Karpas-422 (cell line): ENCODE data around the gene SMARCD1. TPM values are rescaled to one million over a fixed set of nuclear protein-coding genes. Genes with fewer than 3 reads are reported as not detected.

Source experiments
- DNase-seq: peaks from one replicate; pipeline ENCODE4 v3.0.0-alpha.2; 2015
- H2AFZ ChIP-seq: fragments of 200-600 bp; sonication (generic); 2 replicates; pipeline ENCODE4 v1.6.1; 2014; ENCODE audit warnings: antibody characterized with exemption, low read length, mixed read lengths
- H3K27ac ChIP-seq: fragments of 200-600 bp; sonication (generic); 2 replicates; pipeline ENCODE4 v1.5.1; 2014; ENCODE audit warnings: mild to moderate bottlenecking, low read length, moderate library complexity
- H3K27me3 ChIP-seq: fragments of 200-600 bp; sonication (generic); 2 replicates; pipeline ENCODE4 v1.6.1; 2014; ENCODE audit warnings: low read length, mixed read lengths
- H3K36me3 ChIP-seq: fragments of 200-600 bp; sonication (generic); 2 replicates; pipeline ENCODE4 v1.6.1; 2014; ENCODE audit warnings: low read length, mixed read lengths; ENCODE audit not compliant: insufficient read depth
- H3K4me1 ChIP-seq: fragments of 200-600 bp; sonication (generic); 2 replicates; pipeline ENCODE4 v1.6.1; 2014; ENCODE audit warnings: mild to moderate bottlenecking, low read length, mixed read lengths
- H3K4me2 ChIP-seq: fragments of 200-600 bp; sonication (generic); 2 replicates; pipeline ENCODE4 v1.6.1; 2014; ENCODE audit warnings: low read length, low read depth, mild to moderate bottlenecking; ENCODE audit not compliant: poor library complexity, severe bottlenecking
- H3K4me3 ChIP-seq: fragments of 200-600 bp; sonication (generic); 2 replicates; pipeline ENCODE4 v1.5.1; 2014; ENCODE audit warnings: mild to moderate bottlenecking, antibody characterized with exemption, low read length, mixed read lengths
- H3K79me2 ChIP-seq: fragments of 200-600 bp; sonication (generic); 2 replicates; pipeline ENCODE4 v1.6.1; 2014; ENCODE audit warnings: mild to moderate bottlenecking, low read length, mixed read lengths
- H3K9ac ChIP-seq: fragments of 200-600 bp; sonication (generic); 2 replicates; pipeline ENCODE4 v1.6.0; 2014; ENCODE audit warnings: low read length
- H3K9me2 ChIP-seq: fragments of 200-600 bp; sonication (generic), shearing (Covaris generic); replicated peaks from 2 replicates; pipeline ENCODE4 v1.6.0; 2014; ENCODE audit warnings: mild to moderate bottlenecking, low read length, moderate library complexity; ENCODE audit not compliant: insufficient read depth
- H3K9me3 ChIP-seq: fragments of 300-700, 200-600 bp; sonication (generic); 2 replicates; pipeline ENCODE4 v1.6.1; 2014; ENCODE audit warnings: low read length, mixed read lengths
- H4K20me1 ChIP-seq: fragments of 200-600 bp; sonication (generic); 2 replicates; pipeline ENCODE4 v1.6.1; 2014; ENCODE audit warnings: mild to moderate bottlenecking, antibody characterized with exemption, low read length, low read depth; ENCODE audit not compliant: insufficient read depth
- total RNA-seq: library from RNA; depleted of rRNA; stranded (reverse); fragments of >200 nt; shearing (Covaris generic); gene quantifications from 2 replicates; pipeline ENCODE4 v1.2.3, GENCODE V29; 2014; ENCODE audit warnings: low replicate concordance

Gene SMARCD1
- total RNA-seq, 1 experiment from 2014 or later, result 124 TPM

GRCh38 chr12:50106907-50107306 is 21.8 kb downstream of the SMARCD1 start:
- Histone ChIP-seq H3K4me1 (peaks cover 51% of the 10 kb centered on the region), H2AFZ (no peak overlapping the region), H3K27me3 (no peaks in the 10 kb centered on the region), H3K27ac (no peak overlapping the region), H3K9ac (no peak overlapping the region), H3K79me2 (no peaks in the 10 kb centered on the region), H3K4me3 (no peak overlapping the region), H3K9me2 (no peaks in the 10 kb centered on the region), H4K20me1 (no peaks in the 10 kb centered on the region), H3K4me2 (no peak overlapping the region), H3K9me3 (no peaks in the 10 kb centered on the region), H3K36me3 (peaks cover 2% of the 10 kb centered on the region; the same call in 1 of the 2 replicates)
- DNase-seq, result no peak

- Histone ChIP-seq H3K4me1 (peaks cover 44% of the 10 kb centered on the region), H3K36me3 (no peaks in the 10 kb centered on the region), H2AFZ (no peak overlapping the region), H3K4me3 (no peak overlapping the region), H4K20me1 (0 out of 2 replicates have a peak, but pooled peaks cover 2% of the 10 kb centered on the region), H3K27me3 (no peaks in the 10 kb centered on the region), H3K27ac (no peak overlapping the region), H3K79me2 (peaks cover 5% of the 10 kb centered on the region), H3K9me3 (no peaks in the 10 kb centered on the region), H3K9me2 (no peaks in the 10 kb centered on the region), H3K4me2 (no peak overlapping the region), H3K9ac (no peak overlapping the region)
- no peak for DNase-seq
Observed at GRCh38 chr12:50107416-50108268, 22.5 kb downstream of the SMARCD1 start.

GRCh38 chr12:50109319-50109718 is 24.2 kb downstream of the SMARCD1 start:
- no peaks in the 10 kb centered on the region for H3K9me2 ChIP-seq
- H3K4me1 ChIP-seq, result peaks cover 33% of the 10 kb centered on the region
- H3K9ac ChIP-seq, result peak overlapping the region; percentile 76
- peak overlapping the region; percentile 96 for H3K27ac ChIP-seq
- H3K79me2 ChIP-seq, result peaks cover 20% of the 10 kb centered on the region
- H4K20me1 ChIP-seq, result 0 out of 2 replicates have a peak, but pooled peaks cover 2% of the 10 kb centered on the region
- no peaks in the 10 kb centered on the region for H3K9me3 ChIP-seq
- no peak overlapping the region for H2AFZ ChIP-seq
- no peak for DNase-seq
- 0 out of 2 replicates have a peak, but pooled peaks cover 1% of the 10 kb centered on the region for H3K36me3 ChIP-seq
- H3K27me3 ChIP-seq, result no peaks in the 10 kb centered on the region
- H3K4me3 ChIP-seq, result peak overlapping the region; percentile 71
- peak overlapping the region; percentile 99 for H3K4me2 ChIP-seq

GRCh38 chr12:50110127-50110761 is 25.1 kb downstream of the SMARCD1 start:
- peaks cover 31% of the 10 kb centered on the region for H3K4me1 ChIP-seq
- H2AFZ ChIP-seq, result peak overlapping the region; percentile 31; the same call in 1 of the 2 replicates
- H3K9ac ChIP-seq, result peak overlapping the region; percentile 76
- 0 out of 2 replicates have a peak, but pooled peaks cover 2% of the 10 kb centered on the region for H4K20me1 ChIP-seq
- peak overlapping the region; percentile 71 for H3K4me3 ChIP-seq
- H3K9me2 ChIP-seq, result no peaks in the 10 kb centered on the region
- no peaks in the 10 kb centered on the region for H3K27me3 ChIP-seq
- H3K36me3 ChIP-seq, result 0 out of 2 replicates have a peak, but pooled peaks cover 3% of the 10 kb centered on the region
- DNase-seq, result peak; percentile 84
- H3K4me2 ChIP-seq, result peak overlapping the region; percentile 99
- H3K9me3 ChIP-seq, result no peaks in the 10 kb centered on the region
- H3K79me2 ChIP-seq, result peaks cover 28% of the 10 kb centered on the region
- H3K27ac ChIP-seq, result peak overlapping the region; percentile 96

- peaks cover 31% of the 10 kb centered on the region for H3K4me1 ChIP-seq
- H3K9me3 ChIP-seq, result no peaks in the 10 kb centered on the region
- 0 out of 2 replicates have a peak, but pooled peaks cover 2% of the 10 kb centered on the region for H4K20me1 ChIP-seq
- peaks cover 6% of the 10 kb centered on the region; the same call in 1 of the 2 replicates for H3K36me3 ChIP-seq
- H3K27me3 ChIP-seq, result no peaks in the 10 kb centered on the region
- peak; percentile 95 for DNase-seq
- H3K4me3 ChIP-seq, result peak overlapping the region; percentile 71
- H3K79me2 ChIP-seq, result peaks cover 34% of the 10 kb centered on the region
- H3K9me2 ChIP-seq, result no peaks in the 10 kb centered on the region
- H3K4me2 ChIP-seq, result peak overlapping the region; percentile 99
- H3K27ac ChIP-seq, result peak overlapping the region; percentile 96
- H3K9ac ChIP-seq, result peak overlapping the region; percentile 76
- H2AFZ ChIP-seq, result peak overlapping the region; percentile 31; the same call in 1 of the 2 replicates
Observed at GRCh38 chr12:50110762-50111351, 25.7 kb downstream of the SMARCD1 start.

- H3K9ac ChIP-seq, result peak overlapping the region; percentile 76
- peaks cover 31% of the 10 kb centered on the region for H3K4me1 ChIP-seq
- H3K9me3 ChIP-seq, result no peaks in the 10 kb centered on the region
- H3K4me3 ChIP-seq, result peak overlapping the region; percentile 71
- no peak for DNase-seq
- H3K79me2 ChIP-seq, result peaks cover 39% of the 10 kb centered on the region
- no peaks in the 10 kb centered on the region for H3K27me3 ChIP-seq
- no peaks in the 10 kb centered on the region for H3K9me2 ChIP-seq
- peak overlapping the region; percentile 99 for H3K4me2 ChIP-seq
- peaks cover 9% of the 10 kb centered on the region; the same call in 1 of the 2 replicates for H3K36me3 ChIP-seq
- peak overlapping the region; percentile 96 for H3K27ac ChIP-seq
- H4K20me1 ChIP-seq, result 0 out of 2 replicates have a peak, but pooled peaks cover 2% of the 10 kb centered on the region
- H2AFZ ChIP-seq, result no peak overlapping the region; the same call in 1 of the 2 replicates
Observed at GRCh38 chr12:50111395-50111692, 26.2 kb downstream of the SMARCD1 start.

- Histone ChIP-seq H2AFZ (no peak within 1 kb of the TSS; the same call in 1 of the 2 replicates), H3K9me2 (no peaks in the 10 kb centered on the region), H3K9me3 (no peaks in the 10 kb centered on the region), H3K27me3 (no peaks in the 10 kb centered on the region), H3K4me1 (peaks cover 31% of the 10 kb centered on the region), H3K4me3 (peak within 1 kb of the TSS; percentile 99), H4K20me1 (0 out of 2 replicates have a peak, but pooled peaks cover 2% of the 10 kb centered on the region), H3K4me2 (peak within 1 kb of the TSS; percentile 99), H3K79me2 (peaks cover 44% of the 10 kb centered on the region), H3K9ac (peak within 1 kb of the TSS; percentile 94), H3K27ac (peak within 1 kb of the TSS; percentile 96), H3K36me3 (peaks cover 14% of the 10 kb centered on the region; the same call in 1 of the 2 replicates)
- DNase-seq, result peak; percentile 100
Observed at GRCh38 chr12:50111693-50112455, 26.7 kb downstream of the SMARCD1 start, which contains the start of gene COX14. COX14 (plus strand) TSS chr12:50112236; CDS start chr12:50120044, 7,808 bp downstream.
